Sigmoid colon (tissue), 7 donors: ENCODE measurements around the gene FLOT2. TPM values are rescaled to one million over a fixed set of nuclear protein-coding genes. Genes with fewer than 3 reads are reported as not detected.

Experiments
- DNase-seq: peaks from one replicate; pipeline ENCODE4 v3.0.0-alpha.2; 2019
- H3K27ac ChIP-seq, 4 donors: fragments of 200-600 bp; sonication (generic); one replicate each; pipeline ENCODE4 v1.5.1; 2016 to 2019; ENCODE audit warnings: mild to moderate bottlenecking in 1 of 4
- H3K27me3 ChIP-seq, 3 donors: fragments of 200-600 bp; sonication (generic); one replicate each; pipeline ENCODE4 v1.5.1; 2019; ENCODE audit warnings: mild to moderate bottlenecking in 1 of 3
- H3K36me3 ChIP-seq, 4 donors: fragments of 200-600 bp; sonication (generic); one replicate each; pipeline ENCODE4 v1.5.1; 2016 to 2019
- H3K4me1 ChIP-seq, 4 donors: fragments of 200-600 bp; sonication (generic); one replicate each; pipeline ENCODE4 v1.5.1; 2017 to 2019
- H3K4me3 ChIP-seq, 4 donors: fragments of 200-600 bp; sonication (generic); one replicate each; pipeline ENCODE4 v1.5.1; 2017 to 2019; ENCODE audit warnings: mild to moderate bottlenecking in 2 of 4, moderate library complexity in 1 of 4
- H3K9me3 ChIP-seq, 4 donors: fragments of 200-600 bp in 3 of 4; sonication (generic) in 3 of 4; one replicate each; pipeline versions ENCODE4 v1.5.1 to v1.6.1; 2013 to 2019
- CTCF ChIP-seq, 4 experiments: fragments of 450-650 bp in 3 of 4; fragments of 200-600 bp in 1 of 4; IDR thresholded peaks; one replicate each; pipeline ENCODE4 v1.5.1; 2016 to 2019; ENCODE audit warnings: antibody characterized with exemption in 4 of 4, mild to moderate bottlenecking in 3 of 4, moderate library complexity in 2 of 4
- EP300 ChIP-seq, 4 donors: sonication (generic); formaldehyde crosslinking; IDR thresholded peaks; one replicate each; pipeline ENCODE4 v1.6.1; 2017; ENCODE audit warnings: antibody characterized with exemption in 4 of 4
- POLR2A ChIP-seq, 2 donors: fragments of 450-650 bp; IDR thresholded peaks; one replicate each; pipeline ENCODE4 v1.6.1; 2016; ENCODE audit warnings: antibody characterized with exemption in 2 of 2, mild to moderate bottlenecking in 2 of 2, moderate library complexity in 2 of 2
- POLR2AphosphoS5 ChIP-seq, 4 donors: sonication (generic); formaldehyde crosslinking; IDR thresholded peaks; one replicate each; pipeline ENCODE4 v1.6.1; 2017; ENCODE audit warnings: antibody characterized with exemption in 4 of 4
- WGBS, 2 donors: extraction: QIAGEN DNeasy Blood & Tissue Kit; methylation state at CpG; one replicate each; pipeline ENCODE4 v1.1.7; 2013; 5-methylcytosine and 5-hydroxymethylcytosine counted together
- intact Hi-C: fragments of 100-400 bp; cut with DNase I; formaldehyde crosslinking; loops from one replicate; pipeline ENCODE4 v1.15.1; 2023
- polyA plus RNA-seq, 3 donors: library from polyadenylated mRNA; stranded (reverse); fragments of 200-250 nt; gene quantifications; one replicate each; pipeline ENCODE4 v1.2.3, GENCODE V29; 2013
- total RNA-seq, 4 donors: library from RNA; depleted of rRNA; stranded (reverse); fragments of >200 nt; gene quantifications; one replicate each; pipeline ENCODE4 v1.1.0, GENCODE V29; 2016
- donor health status: healthy with polysubstance abuse.
- donor health status: Bipolar disorder and iron deficiency.
- donor health status: healthy.

FLOT2 gene
- total and polyA plus RNA-seq, 7 donors, result 27.3 to 91.8 (median 51.5) TPM

- WGBS, 2 donors, result 86 to 93% methylated on average over 12 of the region's 12 CpGs
- intact Hi-C loops, result no loop called here
- H3K27me3 ChIP-seq, result no peaks in the 10 kb centered on the region
- H3K4me3 ChIP-seq, result no peak overlapping the region
- no peak for DNase-seq
- H3K4me1 ChIP-seq, result peaks cover 0 to 4% (median 1%) of the 10 kb centered on the region in 4 donors
- TF ChIP-seq POLR2AphosphoS5 (IDR thresholded peaks at IDR 0.05) (no peak), EP300 (IDR thresholded peaks at IDR 0.05) (no peak), CTCF (IDR thresholded peaks at IDR 0.05) (no peak), POLR2A (IDR thresholded peaks at IDR 0.05) (no peak)
- no peak overlapping the region for H3K27ac ChIP-seq
- H3K36me3 ChIP-seq, result peaks cover 6 to 56% (median 19%) of the 10 kb centered on the region in 4 donors
- no peaks in the 10 kb centered on the region for H3K9me3 ChIP-seq
Observed at GRCh38 chr17:28887871-28888471, 9.6 kb downstream of the FLOT2 start.

DNA sequence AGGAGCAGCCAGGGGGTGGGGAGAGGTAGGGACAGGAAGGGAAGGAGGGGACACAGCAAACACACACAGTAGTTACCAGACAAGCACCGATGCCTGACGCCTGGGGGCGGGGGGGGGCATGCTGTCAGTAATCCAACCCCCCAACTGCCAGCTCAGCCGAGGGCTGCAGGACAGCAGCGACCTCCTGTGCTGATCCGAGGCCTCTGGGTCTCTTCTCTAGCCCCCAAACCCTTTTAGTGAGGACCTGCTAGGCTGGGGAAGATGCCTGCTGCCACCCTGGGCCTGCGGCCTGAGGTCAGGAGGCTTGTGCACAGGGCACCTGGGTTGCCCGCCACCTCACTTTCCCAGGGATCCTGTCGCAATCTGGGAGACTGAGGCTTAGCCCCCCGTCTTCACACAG, 11.6 kb downstream of the FLOT2 start:
- H3K4me1 ChIP-seq, result peaks cover 0 to 4% (median 0%) of the 10 kb centered on the region in 4 donors
- no peak for DNase-seq
- no peaks in the 10 kb centered on the region for H3K27me3 ChIP-seq
- peaks cover 26 to 71% (median 39%) of the 10 kb centered on the region in 4 donors for H3K36me3 ChIP-seq
- intact Hi-C loops, result no loop called here
- H3K4me3 ChIP-seq, result no peak overlapping the region
- no peaks in the 10 kb centered on the region for H3K9me3 ChIP-seq
- 91 to 94% methylated on average over 10 of the region's 10 CpGs for whole genome bisulfite sequencing, 2 donors
- no peak overlapping the region for H3K27ac ChIP-seq
- no peak for TF ChIP-seq EP300 (IDR thresholded peaks at IDR 0.05)
- no peak for TF ChIP-seq POLR2AphosphoS5 (IDR thresholded peaks at IDR 0.05)
- TF ChIP-seq POLR2A (IDR thresholded peaks at IDR 0.05), result no peak
- TF ChIP-seq CTCF (IDR thresholded peaks at IDR 0.05), result no peak

DNA sequence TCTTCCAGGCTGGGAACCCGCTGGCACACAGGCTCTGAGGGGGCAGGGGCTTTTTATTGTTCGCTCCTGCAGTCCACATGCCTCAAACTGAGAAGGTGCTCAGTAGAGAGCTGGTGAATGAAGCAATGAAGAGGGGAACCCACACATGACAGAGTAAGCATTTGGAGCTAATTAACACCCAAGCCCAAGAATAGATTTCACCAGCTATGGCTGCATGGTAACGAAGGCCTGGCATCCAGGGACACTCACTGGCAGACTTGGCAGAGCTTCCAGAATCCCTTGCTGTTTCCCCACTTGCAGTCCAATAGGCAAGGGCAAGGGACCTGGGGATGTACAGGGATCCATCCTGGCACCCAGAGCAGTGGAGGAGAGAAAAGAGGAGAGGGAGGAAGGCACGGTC, 12.2 kb downstream of the FLOT2 start:
- Histone ChIP-seq H3K36me3 (peaks cover 31 to 72% (median 44%) of the 10 kb centered on the region in 4 donors), H3K27ac (no peak overlapping the region), H3K9me3 (no peaks in the 10 kb centered on the region), H3K4me1 (peaks cover 0 to 4% (median 0%) of the 10 kb centered on the region in 4 donors), H3K27me3 (no peaks in the 10 kb centered on the region), H3K4me3 (no peak overlapping the region)
- intact Hi-C loops, result no loop called here
- WGBS, 2 donors, result 96 to 97% methylated on average over 4 of the region's 4 CpGs
- no peak for TF ChIP-seq POLR2AphosphoS5 (IDR thresholded peaks at IDR 0.05)
- TF ChIP-seq EP300 (IDR thresholded peaks at IDR 0.05), result no peak
- TF ChIP-seq CTCF (IDR thresholded peaks at IDR 0.05), result no peak
- TF ChIP-seq POLR2A (IDR thresholded peaks at IDR 0.05), result no peak
- DNase-seq, result no peak

- DNase-seq, result no peak
- H3K4me1 ChIP-seq, result peaks cover 0 to under 1% (median 0%) of the 10 kb centered on the region in 4 donors
- H3K27me3 ChIP-seq, result no peaks in the 10 kb centered on the region
- no peak overlapping the region for H3K27ac ChIP-seq
- no peak for TF ChIP-seq POLR2A (IDR thresholded peaks at IDR 0.05)
- TF ChIP-seq CTCF (IDR thresholded peaks at IDR 0.05), result no peak
- TF ChIP-seq EP300 (IDR thresholded peaks at IDR 0.05), result no peak
- no peak for TF ChIP-seq POLR2AphosphoS5 (IDR thresholded peaks at IDR 0.05)
- WGBS, 2 donors, result 90 to 92% methylated on average over 27 of the region's 27 CpGs
- intact Hi-C loops, result no loop called here
- no peaks in the 10 kb centered on the region for H3K9me3 ChIP-seq
- H3K36me3 ChIP-seq, result peaks cover 36 to 84% (median 56%) of the 10 kb centered on the region in 4 donors
- H3K4me3 ChIP-seq, result no peak overlapping the region
Observed at GRCh38 chr17:28883967-28884702, 13.4 kb downstream of the FLOT2 start.
